Keratinocyte (primary cell): ENCODE results near the gene RPL36A. TPM values are rescaled to one million over a fixed set of nuclear protein-coding genes. Genes with fewer than 3 reads are reported as not detected.

Experiments
- DNase-seq: peaks from one replicate; pipeline ENCODE4 v3.0.0-alpha.2; 2011; ENCODE audit warnings: low read depth, missing footprints, low spot score
- FAIRE-seq: peaks from 2 replicates; lab custom pipeline; 2011; peaks lifted over from hg19 to GRCh38; lab: Jason Lieb, UNC
- H2AFZ ChIP-seq: 2 replicates; pipeline ENCODE4 v1.6.0; 2012; ENCODE audit warnings: low read length, control low read depth, inconsistent platforms; ENCODE audit not compliant: control insufficient read depth
- H3K27ac ChIP-seq: 2 replicates; pipeline ENCODE4 v1.5.1; 2011; ENCODE audit warnings: low read length; ENCODE audit not compliant: control insufficient read depth, insufficient read depth
- H3K27me3 ChIP-seq: 3 replicates; pipeline ENCODE4 v1.6.0; 2011; ENCODE audit warnings: low read length; ENCODE audit not compliant: control insufficient read depth, insufficient read depth; ENCODE audit errors: extremely low read depth
- H3K36me3 ChIP-seq, 2 experiments: 2 replicates in 1 of 2; 3 replicates in 1 of 2; pipeline ENCODE4 v1.5.1; 2011; ENCODE audit warnings: low read length in 2 of 2, mild to moderate bottlenecking in 1 of 2; ENCODE audit not compliant: control insufficient read depth in 2 of 2, insufficient read depth in 2 of 2; ENCODE audit errors: extremely low read depth in 1 of 2
- H3K4me1 ChIP-seq: 3 replicates; pipeline ENCODE4 v1.5.1; 2011; ENCODE audit warnings: low read length; ENCODE audit not compliant: control insufficient read depth, insufficient read depth; ENCODE audit errors: extremely low read depth
- H3K4me2 ChIP-seq: 3 replicates; pipeline ENCODE4 v1.6.0; 2011; ENCODE audit warnings: low read depth, low read length; ENCODE audit not compliant: control insufficient read depth, insufficient read depth; ENCODE audit errors: extremely low read depth
- H3K4me3 ChIP-seq, 3 experiments: fragments of 200-600 bp in 1 of 3; sonication (generic) in 1 of 3; 2 replicates in 2 of 3; 3 replicates in 1 of 3; pipeline ENCODE4 v1.5.1; 2011 to 2016; ENCODE audit warnings: low read length in 3 of 3, mild to moderate bottlenecking in 3 of 3, control low read depth in 2 of 3, inconsistent platforms in 1 of 3, low read depth in 1 of 3, mixed read lengths in 1 of 3, mixed run types in 1 of 3, moderate library complexity in 1 of 3; ENCODE audit not compliant: control insufficient read depth in 2 of 3, insufficient read depth in 2 of 3; ENCODE audit errors: extremely low read depth in 1 of 3
- H3K79me2 ChIP-seq: 2 replicates; pipeline ENCODE4 v1.6.0; 2012; ENCODE audit warnings: low read length; ENCODE audit not compliant: control insufficient read depth, insufficient read depth
- H3K9ac ChIP-seq: 3 replicates; pipeline ENCODE4 v1.6.0; 2011; ENCODE audit warnings: low read length; ENCODE audit not compliant: control insufficient read depth, insufficient read depth; ENCODE audit errors: extremely low read depth
- H3K9me1 ChIP-seq: 3 replicates; pipeline ENCODE4 v1.6.0; 2011; ENCODE audit warnings: low read length; ENCODE audit not compliant: control insufficient read depth, insufficient read depth; ENCODE audit errors: extremely low read depth
- H3K9me3 ChIP-seq: 2 replicates; pipeline ENCODE4 v1.5.1; 2012; ENCODE audit warnings: low read depth, low read length; ENCODE audit not compliant: control insufficient read depth
- H4K20me1 ChIP-seq: 3 replicates; pipeline ENCODE4 v1.6.0; 2011; ENCODE audit warnings: low read length; ENCODE audit not compliant: control insufficient read depth, insufficient read depth; ENCODE audit errors: extremely low read depth
- CTCF ChIP-seq, 3 experiments: IDR thresholded peaks in 1 of 3; conservative IDR thresholded peaks in 1 of 3; optimal IDR thresholded peaks in 1 of 3; 2 replicates in 2 of 3; 3 replicates in 1 of 3; pipeline versions ENCODE3 to v1.5.1; 2011; ENCODE audit warnings: low read length in 3 of 3, mild to moderate bottlenecking in 3 of 3, moderate library complexity in 2 of 3, control low read depth in 1 of 3, inconsistent platforms in 1 of 3; ENCODE audit not compliant: insufficient read depth in 2 of 3; ENCODE audit errors: extremely low read depth in 1 of 3
- EZH2 ChIP-seq: IDR thresholded peaks from one replicate; pipeline ENCODE4 v1.6.1; 2012; ENCODE audit warnings: inconsistent platforms, mild to moderate bottlenecking, low read length, moderate library complexity
- dilution Hi-C: fragments of 300-500 bp; cut with MboI; formaldehyde crosslinking; loops from one replicate; pipeline ENCODE4 v1.7.0; 2020; ENCODE audit warnings: low sequenced_read_pairs; ENCODE audit not compliant: extremely low pct_ligation_motif_present
- polyA plus RNA-seq, 5 experiments: library from polyadenylated mRNA; depleted of rRNA in 3 of 5; stranded (reverse) in 3 of 5; stranded (forward) in 1 of 5; unstranded in 1 of 5; fragments of >200 nt; gene quantifications; 1 replicate in 1 of 5; 2 replicates in 3 of 5; 3 replicates in 1 of 5; pipeline versions ENCODE4 v1.2.1 to v1.2.3, GENCODE V29; 2011 to 2012; ENCODE audit warnings: missing spikeins in 2 of 5, low read depth in 1 of 5, low replicate concordance in 1 of 5

Gene RPL36A
- polyA plus RNA-seq, 1 donor (not counting 4 experiments of a cell fraction or from before 2014, with no cell fraction given): 2,714 TPM

GRCh38 chrX:101430457-101431078 lies 39.8 kb downstream of the RPL36A start:
- Histone ChIP-seq H2AFZ (no peak overlapping the region), H3K4me3 (no peak overlapping the region), H3K36me3 (no peaks in the 10 kb centered on the region), H4K20me1 (no peaks in the 10 kb centered on the region), H3K9me3 (no peaks in the 10 kb centered on the region), H3K4me1 (no peaks in the 10 kb centered on the region), H3K79me2 (no peaks in the 10 kb centered on the region), H3K9ac (no peak overlapping the region), H3K27me3 (no peaks in the 10 kb centered on the region), H3K9me1 (no peaks in the 10 kb centered on the region), H3K27ac (no peak overlapping the region), H3K4me2 (no peak overlapping the region)
- FAIRE-seq (no peak), DNase-seq (no peak)
- no peak for TF ChIP-seq CTCF (optimal IDR thresholded peaks at IDR 0.05 in 1 of 3, IDR thresholded peaks at IDR 0.05 in 1 of 3, conservative IDR thresholded peaks at IDR 0.05 in 1 of 3; ENCODE audit: extremely low read depth in 1 of 3, insufficient read depth in 2 of 3, low read length in 3 of 3)
- TF ChIP-seq EZH2: no peak
- dilution Hi-C loops: no loop called here

GRCh38 chrX:101442085-101442484 lies 51.3 kb downstream of the RPL36A start:
- DNase-seq (no peak), FAIRE-seq (no peak)
- no peak overlapping the region for H3K9ac ChIP-seq
- no peak overlapping the region for H2AFZ ChIP-seq
- H4K20me1 ChIP-seq: no peaks in the 10 kb centered on the region
- H3K4me2 ChIP-seq: no peak overlapping the region
- no peak overlapping the region for H3K27ac ChIP-seq
- dilution Hi-C loops: no loop called here
- no peaks in the 10 kb centered on the region for H3K9me3 ChIP-seq
- no peak for TF ChIP-seq CTCF (optimal IDR thresholded peaks at IDR 0.05 in 1 of 3, IDR thresholded peaks at IDR 0.05 in 1 of 3, conservative IDR thresholded peaks at IDR 0.05 in 1 of 3; ENCODE audit: extremely low read depth in 1 of 3, insufficient read depth in 2 of 3, low read length in 3 of 3)
- no peak for TF ChIP-seq EZH2
- H3K36me3 ChIP-seq: no peaks in the 10 kb centered on the region
- H3K27me3 ChIP-seq: no peaks in the 10 kb centered on the region
- no peaks in the 10 kb centered on the region for H3K79me2 ChIP-seq
- no peaks in the 10 kb centered on the region for H3K4me1 ChIP-seq
- H3K9me1 ChIP-seq: no peaks in the 10 kb centered on the region
- no peak overlapping the region for H3K4me3 ChIP-seq

Other genes with a start within 250 kb of the RPL36A start
- 0.02 to 0.08 TPM (median 0.05 TPM) in 3 replicates for gene DRP2, start 171.2 kb upstream of the RPL36A start, polyA plus RNA-seq
- gene TAF7L, start 99.7 kb upstream of the RPL36A start, polyA plus RNA-seq: 0.06 to 0.26 TPM (median 0.13 TPM) in 3 replicates
- gene TIMM8A, start 42.3 kb upstream of the RPL36A start, polyA plus RNA-seq: 12.6 to 17.0 TPM (median 14.6 TPM) in 3 replicates
- 0.05 to 0.42 TPM (median 0.18 TPM) in 3 replicates for gene BTK, start 4.8 kb upstream of the RPL36A start, polyA plus RNA-seq
- 38.3 to 62.1 TPM (median 59.3 TPM) in 3 replicates for gene GLA, start 16.9 kb downstream of the RPL36A start, polyA plus RNA-seq
- 47.9 to 73.2 TPM (median 48.4 TPM) in 3 replicates for gene HNRNPH2, start 17.2 kb downstream of the RPL36A start, polyA plus RNA-seq
- 0.31 to 0.37 TPM (median 0.34 TPM) in 3 replicates for gene ARMCX4, start 94.4 kb downstream of the RPL36A start, polyA plus RNA-seq
- gene ARMCX1, start 159.5 kb downstream of the RPL36A start, polyA plus RNA-seq: 14.4 to 16.1 TPM (median 14.9 TPM) in 3 replicates
- gene ARMCX6, start 227.0 kb downstream of the RPL36A start, polyA plus RNA-seq: 43.5 to 60.8 TPM (median 56.1 TPM) in 3 replicates
- gene ARMCX3, start 232.1 kb downstream of the RPL36A start, polyA plus RNA-seq: 15.5 to 21.2 TPM (median 18.5 TPM) in 3 replicates